Mesothelial cell of epicardium (in vitro differentiated cells): ENCODE results near the gene PTPN21. TPM values are rescaled to one million over a fixed set of nuclear protein-coding genes. Genes with fewer than 3 reads are reported as not detected.

ENCODE experiments used
- DNase-seq, 2 experiments: peaks; one replicate each; pipeline ENCODE4 v3.0.0; 2021; ENCODE audit warnings: low spot score in 2 of 2; ENCODE audit not compliant: unreplicated experiment in 2 of 2
- H3K27ac Mint-ChIP-seq: 2 replicates; pipeline ENCODE4 v1.8.0; 2021; ENCODE audit warnings: mixed read lengths
- H3K27me3 Mint-ChIP-seq: 2 replicates; pipeline ENCODE4 v1.8.0; 2021; ENCODE audit warnings: low read depth, mixed read lengths
- H3K36me3 Mint-ChIP-seq: 2 replicates; pipeline ENCODE4 v1.8.0; 2021; ENCODE audit warnings: mixed read lengths
- H3K4me1 Mint-ChIP-seq: 2 replicates; pipeline ENCODE4 v1.8.0; 2021; ENCODE audit warnings: mixed read lengths
- H3K4me3 Mint-ChIP-seq: 2 replicates; pipeline ENCODE4 v1.8.0; 2021; ENCODE audit warnings: mild to moderate bottlenecking, moderate library complexity, mixed read lengths
- H3K9me3 Mint-ChIP-seq: 2 replicates; pipeline ENCODE4 v1.8.0; 2021; ENCODE audit warnings: mixed read lengths
- total RNA-seq: library from RNA; stranded (reverse); gene quantifications from 3 replicates; pipeline ENCODE4 v1.2.1, GENCODE V29; 2021
- TF ChIP-seq, protein P1 (sequence below): fragments of 200-600 bp; sonication (generic); IDR thresholded peaks from one replicate; pipeline ENCODE4 v1.5.0; 2021; ENCODE audit warnings: antibody characterized with exemption; ENCODE audit not compliant: unreplicated experiment

PTPN21 gene
- total RNA-seq, 1 donor from 2014 or later = 34.0 TPM

DNA sequence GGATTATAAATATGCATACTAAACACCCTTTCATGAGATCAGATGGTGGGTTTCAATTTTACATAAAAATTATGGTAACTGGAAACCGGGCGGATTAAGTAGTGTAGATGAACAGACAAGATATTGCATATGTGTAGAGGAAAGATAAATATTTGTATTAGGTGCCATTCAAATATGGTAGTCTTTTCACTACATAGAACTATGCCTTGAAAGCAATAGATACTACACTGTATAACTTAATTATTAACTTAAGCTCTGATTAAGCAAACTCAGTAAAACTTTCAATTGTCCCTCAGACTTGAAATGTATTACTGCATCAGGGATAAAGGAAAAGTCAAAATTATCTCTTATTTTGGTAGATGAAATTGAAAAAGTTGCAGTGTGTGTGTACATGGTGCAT is 1.9 kb downstream of the PTPN21 start:
- no peak overlapping the region for H3K27ac Mint-ChIP-seq
- peaks cover 5% of the 10 kb centered on the region for H3K36me3 Mint-ChIP-seq

DNA sequence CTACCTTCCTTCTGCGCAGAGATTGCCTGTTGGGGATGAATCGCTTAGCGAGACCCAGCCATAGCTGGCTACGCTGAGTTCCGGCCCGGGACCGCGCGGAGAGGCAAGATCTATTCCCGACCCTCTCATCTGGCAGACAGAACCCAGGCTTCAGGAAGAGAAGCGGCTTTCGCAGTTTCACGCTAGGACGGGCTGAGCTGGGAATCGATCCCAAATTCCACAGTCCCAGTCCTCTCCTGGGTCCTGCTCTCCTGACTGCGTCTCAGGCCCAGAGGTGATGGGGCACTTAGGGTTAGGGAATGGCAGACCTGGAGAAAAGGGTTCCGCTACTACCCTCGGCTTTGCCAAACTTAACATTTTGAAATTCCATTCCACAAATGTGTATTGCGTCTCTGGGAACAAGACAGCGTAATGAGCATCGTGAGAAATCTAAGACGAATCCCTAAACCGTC is 2.8 kb downstream of the PTPN21 start:
- DNase-seq = no peak
- no peaks in the 10 kb centered on the region for H3K9me3 Mint-ChIP-seq
- peak overlapping the region; percentile 77 for H3K4me3 Mint-ChIP-seq
- no peaks in the 10 kb centered on the region for H3K27me3 Mint-ChIP-seq
- TF ChIP-seq, protein P1, sequence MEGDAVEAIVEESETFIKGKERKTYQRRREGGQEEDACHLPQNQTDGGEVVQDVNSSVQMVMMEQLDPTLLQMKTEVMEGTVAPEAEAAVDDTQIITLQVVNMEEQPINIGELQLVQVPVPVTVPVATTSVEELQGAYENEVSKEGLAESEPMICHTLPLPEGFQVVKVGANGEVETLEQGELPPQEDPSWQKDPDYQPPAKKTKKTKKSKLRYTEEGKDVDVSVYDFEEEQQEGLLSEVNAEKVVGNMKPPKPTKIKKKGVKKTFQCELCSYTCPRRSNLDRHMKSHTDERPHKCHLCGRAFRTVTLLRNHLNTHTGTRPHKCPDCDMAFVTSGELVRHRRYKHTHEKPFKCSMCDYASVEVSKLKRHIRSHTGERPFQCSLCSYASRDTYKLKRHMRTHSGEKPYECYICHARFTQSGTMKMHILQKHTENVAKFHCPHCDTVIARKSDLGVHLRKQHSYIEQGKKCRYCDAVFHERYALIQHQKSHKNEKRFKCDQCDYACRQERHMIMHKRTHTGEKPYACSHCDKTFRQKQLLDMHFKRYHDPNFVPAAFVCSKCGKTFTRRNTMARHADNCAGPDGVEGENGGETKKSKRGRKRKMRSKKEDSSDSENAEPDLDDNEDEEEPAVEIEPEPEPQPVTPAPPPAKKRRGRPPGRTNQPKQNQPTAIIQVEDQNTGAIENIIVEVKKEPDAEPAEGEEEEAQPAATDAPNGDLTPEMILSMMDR = no peak
- H3K36me3 Mint-ChIP-seq = peaks cover 7% of the 10 kb centered on the region
- peak overlapping the region; percentile 50 for H3K27ac Mint-ChIP-seq
- peaks cover 33% of the 10 kb centered on the region for H3K4me1 Mint-ChIP-seq

More for the DNA sequence above, 1.9 kb downstream of the PTPN21 start:
- no peaks in the 10 kb centered on the region for H3K27me3 Mint-ChIP-seq
- TF ChIP-seq, protein P1 = no peak
- H3K4me3 Mint-ChIP-seq = peak overlapping the region; percentile 77
- peaks cover 33% of the 10 kb centered on the region for H3K4me1 Mint-ChIP-seq
- no peak for DNase-seq
- no peaks in the 10 kb centered on the region for H3K9me3 Mint-ChIP-seq

DNA sequence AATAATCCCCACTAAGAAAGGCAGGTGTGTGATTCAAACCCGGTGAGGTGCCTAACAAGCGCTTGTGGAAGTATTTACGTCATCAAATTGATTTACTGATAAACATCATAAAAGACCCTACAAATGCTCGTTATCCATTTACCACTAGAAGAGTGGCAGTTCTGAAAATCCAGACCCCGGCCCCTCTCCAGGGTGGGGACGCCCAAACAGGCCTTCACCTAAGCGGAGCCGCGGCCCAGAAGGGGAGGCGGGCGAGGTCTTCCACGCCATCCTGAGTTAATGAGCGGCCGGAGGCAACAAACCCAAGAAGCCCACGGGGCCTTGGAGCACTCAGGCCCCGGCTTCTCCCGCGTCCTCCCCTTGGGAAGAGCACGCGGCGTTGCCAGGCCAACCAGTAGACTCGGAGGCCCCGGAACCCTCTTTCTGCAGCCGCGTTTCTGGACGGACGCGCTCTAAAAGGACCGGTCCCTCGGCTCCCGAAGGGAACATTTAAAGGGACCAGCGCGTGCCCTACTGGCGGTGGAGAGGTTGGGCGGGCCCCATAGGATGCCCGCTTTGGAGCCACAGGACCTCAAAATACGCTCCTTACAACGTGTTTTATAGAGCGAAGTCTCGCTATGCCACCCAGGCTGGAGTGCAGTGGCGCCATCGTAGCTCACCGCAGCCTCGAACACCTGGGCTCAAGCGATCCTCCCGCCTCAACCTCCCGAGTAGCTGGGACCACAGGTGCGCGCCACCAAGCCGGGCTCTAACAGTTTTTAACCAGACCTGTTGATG is 3.5 kb downstream of the PTPN21 start:
- TF ChIP-seq, protein P1 = no peak
- H3K4me1 Mint-ChIP-seq = peaks cover 29% of the 10 kb centered on the region
- no peaks in the 10 kb centered on the region for H3K9me3 Mint-ChIP-seq
- no peak overlapping the region for H3K27ac Mint-ChIP-seq
- H3K36me3 Mint-ChIP-seq = peaks cover 7% of the 10 kb centered on the region
- DNase-seq = peak; percentile 38 to 71
- peak overlapping the region; percentile 77 for H3K4me3 Mint-ChIP-seq
- no peaks in the 10 kb centered on the region for H3K27me3 Mint-ChIP-seq

DNA sequence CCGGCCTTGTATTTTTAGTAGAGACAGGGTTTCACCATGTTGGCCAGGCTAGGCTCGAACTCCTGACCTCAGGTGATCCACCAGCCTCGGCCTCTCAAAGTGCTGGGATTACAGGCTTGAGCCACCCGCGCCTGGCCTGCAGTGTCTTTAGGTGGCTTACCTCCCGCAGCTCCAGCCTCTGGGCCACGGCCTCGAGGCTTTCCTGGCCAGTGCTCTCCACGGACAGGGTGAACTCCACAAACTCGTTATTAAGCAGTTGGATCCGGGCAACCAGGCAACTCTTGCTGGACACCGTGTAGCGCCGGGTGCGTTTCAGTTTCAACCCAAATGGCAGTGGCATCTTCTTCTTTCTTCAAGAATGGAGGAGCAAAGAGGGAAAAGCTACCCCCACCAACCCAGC is 4.7 kb downstream of the PTPN21 start:
- Mint-ChIP-seq H3K4me1 (peaks cover 20% of the 10 kb centered on the region), H3K27me3 (no peaks in the 10 kb centered on the region), H3K27ac (no peak overlapping the region)

DNA sequence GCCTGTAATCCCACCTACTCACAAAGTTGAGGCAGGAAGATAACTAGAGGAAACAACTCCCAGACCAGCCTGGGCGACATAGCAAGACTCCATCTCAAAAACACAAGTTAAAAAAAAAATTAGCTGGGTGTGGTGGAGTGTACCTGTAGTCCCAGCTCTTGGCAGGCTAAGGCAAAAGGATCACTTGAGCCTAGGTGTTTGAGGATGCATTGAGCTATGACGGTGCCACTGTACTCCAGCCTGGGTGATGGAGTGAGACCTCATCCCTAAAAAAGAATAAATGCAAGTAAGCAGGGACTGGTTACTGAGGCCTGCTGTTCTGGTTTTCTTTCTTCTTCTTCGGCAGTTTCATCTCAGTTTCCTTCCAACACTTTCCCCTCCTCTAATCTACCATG is 7.4 kb downstream of the PTPN21 start:
- Mint-ChIP-seq H3K9me3 (no peaks in the 10 kb centered on the region), H3K27ac (no peak overlapping the region), H3K4me3 (no peak overlapping the region), H3K4me1 (peaks cover 17% of the 10 kb centered on the region), H3K36me3 (peaks cover 7% of the 10 kb centered on the region), H3K27me3 (no peaks in the 10 kb centered on the region)
- TF ChIP-seq, protein P1 = no peak
- DNase-seq = no peak

More for the DNA sequence above, 4.7 kb downstream of the PTPN21 start:
- TF ChIP-seq, protein P1 = no peak
- Mint-ChIP-seq H3K4me3 (no peak overlapping the region), H3K36me3 (peaks cover 7% of the 10 kb centered on the region), H3K9me3 (no peaks in the 10 kb centered on the region)
- DNase-seq = no peak
